NCI-H345 treated with DMSO at 0.1 percent for 48 hours (cell line): ENCODE results near the gene PCED1B.
"Not testable (repeated sequence)": the region's sequence is repeated elsewhere in the genome, so short reads cannot be mapped to it uniquely, and the experiment has no call there.

Experiments used
- DNase-seq: peaks from one replicate; lab custom pipeline; 2025; ENCODE audit not compliant: unreplicated experiment; lab: John Stamatoyannopoulos, UW

Gene PCED1B

GRCh38 chr12:47079468-47079980 is at the start of gene PCED1B, which contains the start of gene AMIGO2:
Gene PCED1B, plus strand, starts transcription at chr12:47079621. Its CDS starts 155,443 bp downstream, at chr12:47235064.
Gene AMIGO2, minus strand, starts transcription at chr12:47079959. Its CDS starts 957 bp downstream, at chr12:47079002.
- DNase-seq: no peak

- DNase-seq: no peak
Observed at GRCh38 chr12:47029903-47030302, 49.5 kb upstream of the PCED1B start.

- no peak for DNase-seq
Observed at GRCh38 chr12:47032644-47033043, 46.8 kb upstream of the PCED1B start.

GRCh38 chr12:47033081-47033480 is 46.3 kb upstream of the PCED1B start:
- DNase-seq: no peak

GRCh38 chr12:47033789-47034555 is 45.4 kb upstream of the PCED1B start:
- no peak for DNase-seq

GRCh38 chr12:47034661-47035060 is 44.8 kb upstream of the PCED1B start:
- no peak for DNase-seq

GRCh38 chr12:47035484-47035883 is 43.9 kb upstream of the PCED1B start:
- DNase-seq: no peak

GRCh38 chr12:47038270-47038748 is 41.1 kb upstream of the PCED1B start:
- DNase-seq: no peak

- DNase-seq: no peak
Observed at GRCh38 chr12:47039079-47039478, 40.3 kb upstream of the PCED1B start.

GRCh38 chr12:47039756-47040155 is 39.7 kb upstream of the PCED1B start:
- DNase-seq: no peak

- DNase-seq: no peak
Observed at GRCh38 chr12:47041327-47041726, 38.1 kb upstream of the PCED1B start.

GRCh38 chr12:47048541-47048940 is 30.9 kb upstream of the PCED1B start:
- DNase-seq: no peak

GRCh38 chr12:47051291-47051690 is 28.1 kb upstream of the PCED1B start:
- DNase-seq: not testable (repeated sequence)

- no peak for DNase-seq
Observed at GRCh38 chr12:47052274-47052673, 27.1 kb upstream of the PCED1B start.

- no peak for DNase-seq
Observed at GRCh38 chr12:47053961-47054360, 25.5 kb upstream of the PCED1B start.

- no peak for DNase-seq
Observed at GRCh38 chr12:47054659-47055058, 24.8 kb upstream of the PCED1B start.

GRCh38 chr12:47055856-47056255 is 23.6 kb upstream of the PCED1B start:
- DNase-seq: not testable (repeated sequence)

GRCh38 chr12:47056944-47057343 is 22.5 kb upstream of the PCED1B start:
- DNase-seq: not testable (repeated sequence)

- DNase-seq: not testable (repeated sequence)
Observed at GRCh38 chr12:47058640-47059039, 20.8 kb upstream of the PCED1B start.

- no peak for DNase-seq
Observed at GRCh38 chr12:47065546-47065945, 13.9 kb upstream of the PCED1B start.

GRCh38 chr12:47066278-47067025 is 13.0 kb upstream of the PCED1B start:
- DNase-seq: no peak

GRCh38 chr12:47067176-47067575 is 12.2 kb upstream of the PCED1B start:
- DNase-seq: no peak
